Measurements from ENCODE around the gene CUL7. TPM values are rescaled to one million over a fixed set of nuclear protein-coding genes. Genes with fewer than 3 reads are reported as not detected.

CUL7 gene
- total RNA-seq, 1 experiment from 2014 or later = 34.1 TPM

DNA sequence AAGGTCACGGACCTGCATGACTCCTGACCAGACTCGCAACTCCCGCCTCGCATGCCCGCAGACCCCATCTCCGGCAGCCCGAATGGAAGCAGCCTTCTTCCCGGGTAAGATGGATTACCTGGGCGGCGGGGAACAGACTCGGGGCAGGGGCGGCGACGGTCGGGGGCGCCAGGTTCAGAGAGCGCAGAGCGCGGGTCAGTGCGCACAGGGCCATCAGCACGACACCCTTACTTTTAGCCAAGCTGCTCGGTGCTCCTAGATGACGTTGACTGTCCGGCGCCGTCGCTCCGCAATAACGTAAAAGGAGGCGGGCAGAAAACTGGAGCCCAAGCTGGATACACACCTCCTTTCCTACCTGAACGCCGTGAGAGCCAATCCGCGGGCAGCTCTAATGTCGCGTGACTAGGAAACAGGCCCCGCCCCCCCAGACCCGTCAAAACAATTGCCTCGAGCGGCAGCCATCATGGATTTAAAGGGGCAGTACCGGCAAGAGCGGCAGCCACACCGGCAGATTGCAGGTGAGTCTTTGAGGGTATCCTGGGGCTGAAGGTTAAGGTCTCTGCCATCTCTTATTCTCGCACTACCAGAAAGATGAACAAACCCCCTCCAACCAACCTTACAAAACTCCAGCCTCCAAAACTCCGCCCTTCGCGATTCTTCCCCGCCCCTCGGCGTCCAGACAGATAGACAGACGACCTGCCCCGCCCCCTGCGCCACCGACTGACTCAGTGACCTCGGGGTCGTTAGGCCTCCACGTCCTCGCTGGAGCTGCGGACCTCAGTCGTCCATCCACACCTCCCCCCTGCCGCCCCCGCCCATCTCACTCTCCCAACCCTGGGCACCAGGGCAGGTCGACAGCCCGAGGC, 5.8 kb upstream of the CUL7 start, which contains the start of the genes KLC4 and MRPL2:
Gene KLC4 (plus strand): TSS at position 464 of the 866 bp plus-strand sequence. CDS start 1,705 bp downstream, outside the sequence.
Gene MRPL2 (minus strand): TSS at position 267 of the 866 bp plus-strand sequence. CDS start 53 bp downstream, at position 214.
- DNase-seq (ENCODE audit: low read depth, low spot score) (peak; percentile 97), ATAC-seq (peak; percentile 96)
- ChIA-PET CTCF (interaction anchor here (0.9 to 1.0 kb wide), 3 partner anchors 12 to 84 kb away, joined by 3 to 5 read pairs (median 5); partner anchors contain the start of gene PTK7), RAD21 (ENCODE audit: low non-redundant PET in 1 of 2, low total read pairs in 2 of 2, uncharacterized antibody in 2 of 2, unreplicated experiment in 2 of 2) (interaction anchor here (0.6 to 1.0 kb wide), 3 partner anchors 45 to 84 kb away, joined by 3 to 5 read pairs (median 3); partner anchors contain the start of gene KLHDC3 (in 1 of the 2)), POLR2A (interaction anchor here (1.4 to 1.5 kb wide), 2 partner anchors 45 to 75 kb away, joined by 7 to 9 read pairs; partner anchors contain the start of genes KLHDC3, MEA1 and PPP2R5D)
- TF ChIP-seq POLR2AphosphoS5 (IDR thresholded peaks at IDR 0.05; ENCODE audit: low read depth, low read length) (peak; percentile 95), YY1 (IDR thresholded peaks at IDR 0.05; ENCODE audit: extremely low read depth, insufficient replicate concordance, low read depth, low read length) (peak; percentile 96), POLR2A (IDR thresholded peaks at IDR 0.05; ENCODE audit: borderline replicate concordance, extremely low read depth, insufficient read depth, insufficient read length) (no peak), ZFX (IDR thresholded peaks at IDR 0.05) (peak; percentile 22; the same call in 1 of the 2 replicates)
- TF ChIP-seq, protein P1, sequence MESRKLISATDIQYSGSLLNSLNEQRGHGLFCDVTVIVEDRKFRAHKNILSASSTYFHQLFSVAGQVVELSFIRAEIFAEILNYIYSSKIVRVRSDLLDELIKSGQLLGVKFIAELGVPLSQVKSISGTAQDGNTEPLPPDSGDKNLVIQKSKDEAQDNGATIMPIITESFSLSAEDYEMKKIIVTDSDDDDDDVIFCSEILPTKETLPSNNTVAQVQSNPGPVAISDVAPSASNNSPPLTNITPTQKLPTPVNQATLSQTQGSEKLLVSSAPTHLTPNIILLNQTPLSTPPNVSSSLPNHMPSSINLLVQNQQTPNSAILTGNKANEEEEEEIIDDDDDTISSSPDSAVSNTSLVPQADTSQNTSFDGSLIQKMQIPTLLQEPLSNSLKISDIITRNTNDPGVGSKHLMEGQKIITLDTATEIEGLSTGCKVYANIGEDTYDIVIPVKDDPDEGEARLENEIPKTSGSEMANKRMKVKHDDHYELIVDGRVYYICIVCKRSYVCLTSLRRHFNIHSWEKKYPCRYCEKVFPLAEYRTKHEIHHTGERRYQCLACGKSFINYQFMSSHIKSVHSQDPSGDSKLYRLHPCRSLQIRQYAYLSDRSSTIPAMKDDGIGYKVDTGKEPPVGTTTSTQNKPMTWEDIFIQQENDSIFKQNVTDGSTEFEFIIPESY (IDR thresholded peaks at IDR 0.05; ENCODE audit: extremely low read depth, insufficient replicate concordance, low read length) = peak; percentile 78
- H3K4me1 ChIP-seq (ENCODE audit: control insufficient read depth in 1 of 2, insufficient read depth in 2 of 2, low read length in 2 of 2) = peaks cover 10 to 25% of the 10 kb centered on the region in 2 experiments; a peak in 3 of 4 replicates
- no peaks in the 10 kb centered on the region for H3K9me2 ChIP-seq (ENCODE audit: insufficient read depth)
- peaks cover 0 to 19% of the 10 kb centered on the region in 2 experiments; a peak in 1 of 4 replicates for H3K36me3 ChIP-seq (ENCODE audit: control insufficient read depth in 1 of 2, insufficient read depth in 2 of 2, low read length in 2 of 2)
- BruUV-seq (replicated peaks) = no TSS peak
- no peaks in the 10 kb centered on the region for H3K27me3 ChIP-seq (ENCODE audit: insufficient read depth, low read length)
- peak within 1 kb of the TSS; percentile 67 for H2AFZ ChIP-seq (ENCODE audit: low read depth, low read length, poor library complexity, severe bottlenecking)
- no peaks in the 10 kb centered on the region for H4K20me1 ChIP-seq (ENCODE audit: insufficient read depth)
- H3K79me2 ChIP-seq (ENCODE audit: insufficient read depth, low read length) = peaks cover 24% of the 10 kb centered on the region
- H3K27ac ChIP-seq (ENCODE audit: low read depth, low read length) = peak within 1 kb of the TSS; percentile 65
- intact Hi-C loops (cut with micrococcal nuclease) = loop anchor here (1.0 to 5.0 kb wide), 4 partner anchors 47 to 158 kb away; partner anchors contain the start of genes KLHDC3, MEA1 and SRF
- H3K9me3 ChIP-seq (ENCODE audit: control insufficient read depth in 1 of 2, insufficient read depth in 1 of 2, low read depth in 1 of 2, low read length in 2 of 2) = no peaks in the 10 kb centered on the region
- peak within 1 kb of the TSS; percentile 89 for H3K4me3 ChIP-seq (replicated peaks in 1 of 2; ENCODE audit: low read depth in 1 of 2, low read length in 2 of 2)
- peak within 1 kb of the TSS; percentile 90 for H3K9ac ChIP-seq (ENCODE audit: low read length)
- H3K4me2 ChIP-seq (ENCODE audit: low read length) = peak within 1 kb of the TSS; percentile 81

Measured in HCT116 (cell line).